Right lobe of liver (tissue), 4 donors: Measurements from ENCODE around the gene SNX32.

Experiments used
- CTCF ChIP-seq, 4 donors: fragments of 200-600 bp in 3 of 4; fragments of 450-650 bp in 1 of 4; IDR thresholded peaks; one replicate each; pipeline versions ENCODE4 v1.5.1 to v1.8.0; 2016 to 2022; ENCODE audit warnings: antibody characterized with exemption in 4 of 4, mild to moderate bottlenecking in 2 of 4
- POLR2A ChIP-seq: fragments of 450-650 bp; IDR thresholded peaks from one replicate; pipeline ENCODE4 v1.6.1; 2017; ENCODE audit warnings: antibody characterized with exemption, mild to moderate bottlenecking
- donor health status: DM: no; HTN: no; CAD: no.
- donor health status: DM: no; HTN: no; CAD: no.
- donor health status: DM: no; HTN: yes; CAD: no.

GRCh38 chr11:65793144-65793581 is 40.6 kb upstream of the SNX32 start:
- TF ChIP-seq CTCF (IDR thresholded peaks at IDR 0.05) (no peak), POLR2A (no peak)
